Progenitor cell of endocrine pancreas (in vitro differentiated cells): Measurements from ENCODE around the gene VPS8. TPM values are rescaled to one million over a fixed set of nuclear protein-coding genes. Genes with fewer than 3 reads are reported as not detected.

Source experiments
- DNase-seq: peaks from one replicate; pipeline ENCODE4 v3.0.0; 2021; ENCODE audit warnings: low spot score; ENCODE audit not compliant: unreplicated experiment
- H3K27ac Mint-ChIP-seq: 2 replicates; pipeline ENCODE4 v1.8.0; 2021; ENCODE audit warnings: mild to moderate bottlenecking, moderate library complexity, mixed read lengths
- H3K27me3 Mint-ChIP-seq: 2 replicates; pipeline ENCODE4 v1.8.0; 2021; ENCODE audit warnings: mixed read lengths
- H3K36me3 Mint-ChIP-seq: 2 replicates; pipeline ENCODE4 v1.8.0; 2022; ENCODE audit warnings: mixed read lengths; ENCODE audit not compliant: insufficient read depth
- H3K4me1 Mint-ChIP-seq: 2 replicates; pipeline ENCODE4 v1.8.0; 2021; ENCODE audit warnings: low read depth, mixed read lengths
- H3K4me3 Mint-ChIP-seq: 2 replicates; pipeline ENCODE4 v1.8.0; 2021; ENCODE audit warnings: low read depth, mild to moderate bottlenecking, moderate library complexity, mixed read lengths
- H3K9me3 Mint-ChIP-seq: 2 replicates; pipeline ENCODE4 v1.8.0; 2021; ENCODE audit warnings: low read depth, mixed read lengths
- CTCF ChIP-seq: fragments of 200-600 bp; sonication (generic); IDR thresholded peaks from one replicate; pipeline ENCODE4 v1.5.0; 2021; ENCODE audit warnings: antibody characterized with exemption, mild to moderate bottlenecking; ENCODE audit not compliant: unreplicated experiment
- total RNA-seq: library from RNA; stranded (reverse); gene quantifications from 2 replicates; pipeline ENCODE4 v1.2.1, GENCODE V29; 2021

VPS8 gene
- total RNA-seq, 1 donor from 2014 or later = 89.4 TPM

- DNase-seq = no peak
- Mint-ChIP-seq H3K9me3 (no peaks in the 10 kb centered on the region), H3K4me1 (no peaks in the 10 kb centered on the region), H3K27ac (no peak overlapping the region), H3K27me3 (no peaks in the 10 kb centered on the region), H3K36me3 (peaks cover 3% of the 10 kb centered on the region), H3K4me3 (no peak overlapping the region)
- TF ChIP-seq CTCF = no peak
These were observed 30.5 kb downstream of the VPS8 start for GRCh38 chr3:184842433-184842832.

DNA sequence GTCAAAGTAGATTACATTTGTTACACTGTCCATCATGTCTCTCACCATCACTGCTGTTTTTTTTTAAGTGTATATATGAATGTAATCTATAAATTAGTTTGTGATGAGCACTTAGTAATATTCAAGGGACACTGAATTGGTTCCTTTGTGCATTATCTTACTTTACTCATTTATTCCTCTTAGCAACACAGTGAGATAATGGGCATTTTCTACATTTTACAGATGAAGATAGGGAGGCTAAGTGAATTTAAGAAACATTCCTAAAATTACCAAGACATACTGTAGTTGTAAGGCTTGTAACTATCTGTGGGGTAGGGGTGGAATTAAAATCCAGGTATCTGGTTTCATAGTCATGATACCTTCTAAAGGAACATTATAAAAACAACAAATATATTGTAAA lies 33.9 kb downstream of the VPS8 start:
- Mint-ChIP-seq H3K4me3 (no peak overlapping the region), H3K27ac (no peak overlapping the region), H3K27me3 (no peaks in the 10 kb centered on the region), H3K36me3 (peaks cover 5% of the 10 kb centered on the region), H3K4me1 (no peaks in the 10 kb centered on the region), H3K9me3 (no peaks in the 10 kb centered on the region)
- no peak for DNase-seq
- TF ChIP-seq CTCF = no peak

- Mint-ChIP-seq H3K4me1 (no peaks in the 10 kb centered on the region), H3K9me3 (no peaks in the 10 kb centered on the region), H3K27me3 (no peaks in the 10 kb centered on the region), H3K36me3 (peaks cover 4% of the 10 kb centered on the region), H3K4me3 (no peak overlapping the region), H3K27ac (no peak overlapping the region)
- TF ChIP-seq CTCF = no peak
- no peak for DNase-seq
These were observed 34.5 kb downstream of the VPS8 start for GRCh38 chr3:184846496-184846895.

DNA sequence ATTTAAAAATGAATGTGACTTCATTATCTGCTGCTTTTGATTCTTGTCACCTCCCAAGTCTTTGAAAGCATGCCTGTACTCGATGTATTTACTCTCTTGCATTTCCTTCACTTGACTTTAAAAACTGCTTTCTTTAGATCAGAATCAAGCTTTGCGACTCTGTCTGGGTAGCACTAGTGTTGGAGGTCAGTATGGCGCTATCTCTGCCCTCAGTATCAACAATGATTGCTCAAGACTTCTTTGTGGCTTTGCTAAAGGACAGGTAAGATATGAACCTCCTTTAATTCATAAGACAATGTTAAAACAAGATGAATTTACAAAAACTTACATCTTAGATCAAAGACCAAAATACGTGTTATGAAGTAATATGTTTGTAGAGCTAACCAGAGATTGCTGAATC lies 37.0 kb downstream of the VPS8 start:
- Mint-ChIP-seq H3K27me3 (no peaks in the 10 kb centered on the region), H3K9me3 (no peaks in the 10 kb centered on the region), H3K4me1 (no peaks in the 10 kb centered on the region), H3K36me3 (peaks cover 6% of the 10 kb centered on the region), H3K4me3 (no peak overlapping the region), H3K27ac (no peak overlapping the region)
- no peak for TF ChIP-seq CTCF
- DNase-seq = no peak

DNA sequence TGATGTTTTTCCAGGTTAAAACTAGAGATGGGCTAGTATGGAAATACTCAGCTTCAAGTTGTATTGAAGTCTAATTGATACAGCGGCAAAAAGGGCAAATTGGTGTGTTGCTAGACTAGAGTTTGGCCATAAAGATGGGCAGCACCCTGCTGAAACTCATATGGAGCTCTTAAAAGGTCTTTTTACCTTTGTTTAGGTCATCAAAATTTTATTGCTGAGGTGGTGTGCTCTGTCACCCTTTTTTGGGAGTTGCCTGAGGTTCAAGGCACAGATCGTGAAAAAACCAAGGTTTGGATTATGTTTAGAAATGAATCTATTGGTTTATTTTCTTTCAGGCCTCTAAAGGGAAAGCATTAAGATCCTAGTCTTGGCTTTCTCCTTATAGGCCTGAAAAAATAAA lies 38.2 kb downstream of the VPS8 start:
- H3K27me3 Mint-ChIP-seq = no peaks in the 10 kb centered on the region
- DNase-seq = no peak
- no peak overlapping the region for H3K27ac Mint-ChIP-seq
- no peaks in the 10 kb centered on the region for H3K4me1 Mint-ChIP-seq
- H3K9me3 Mint-ChIP-seq = no peaks in the 10 kb centered on the region
- peaks cover 10% of the 10 kb centered on the region for H3K36me3 Mint-ChIP-seq
- TF ChIP-seq CTCF = no peak
- no peak overlapping the region for H3K4me3 Mint-ChIP-seq

- H3K4me3 Mint-ChIP-seq = no peak overlapping the region
These were observed 45.1 kb downstream of the VPS8 start for GRCh38 chr3:184857099-184857498.

More at GRCh38 chr3:184857099-184857498, 45.1 kb downstream of the VPS8 start:
- Mint-ChIP-seq H3K27ac (no peak overlapping the region), H3K9me3 (no peaks in the 10 kb centered on the region), H3K4me1 (no peaks in the 10 kb centered on the region), H3K36me3 (peaks cover 28% of the 10 kb centered on the region), H3K27me3 (no peaks in the 10 kb centered on the region)
- no peak for DNase-seq
- no peak for TF ChIP-seq CTCF
